IMR-90 (cell line): ENCODE data around the gene CDK5. TPM values are rescaled to one million over a fixed set of nuclear protein-coding genes. Genes with fewer than 3 reads are reported as not detected.

Experiments
- ATAC-seq: fragments of 200-7000 bp; cut with Tn5 transposase; 2 replicates; pipeline ENCODE4 v1.9.1; 2020; ENCODE audit warnings: low read depth, mild to moderate bottlenecking, moderate library complexity
- BruUV-seq: library from RNA; stranded (reverse); fragments of 400-500 nt; replicated peaks from 2 replicates; lab custom pipeline; 2021; lab: Mats Ljungman, UMichigan
- CTCF ChIA-PET: fragments of 300-600 bp; formaldehyde crosslinking; extraction: SDS; loops from one replicate; lab custom pipeline; 2021; ENCODE audit warnings: antibody characterized with exemption; lab: Yijun Ruan, JAX
- POLR2A ChIA-PET: fragments of 300-600 bp; sonication (Branson Sonifier 250); formaldehyde crosslinking; loops from one replicate; lab custom pipeline; 2022; ENCODE audit warnings: antibody characterized with exemption; ENCODE audit not compliant: unreplicated experiment; lab: Charles Lee
- DNase-seq: peaks from one replicate; pipeline ENCODE4 v3.0.0; 2013
- H2AFZ ChIP-seq: replicated peaks from 2 replicates; pipeline ENCODE3; 2013; ENCODE audit warnings: low read length, mild to moderate bottlenecking; ENCODE audit not compliant: poor library complexity
- H2AK5ac ChIP-seq: 2 replicates; pipeline ENCODE4 v1.6.1; 2013; ENCODE audit warnings: low read depth, low read length, inconsistent platforms
- H2AK9ac ChIP-seq: replicated peaks from 2 replicates; pipeline ENCODE3; 2013; ENCODE audit warnings: mild to moderate bottlenecking, low read depth, low read length, moderate library complexity; ENCODE audit not compliant: poor library complexity
- H2BK120ac ChIP-seq: 2 replicates; pipeline ENCODE4 v1.6.1; 2013; ENCODE audit warnings: low read depth, low read length, inconsistent platforms
- H2BK15ac ChIP-seq: 3 replicates; pipeline ENCODE4 v1.6.1; 2013; ENCODE audit warnings: low read depth, low read length, inconsistent platforms
- H2BK20ac ChIP-seq: 2 replicates; pipeline ENCODE4 v1.6.1; 2013; ENCODE audit warnings: low read depth, mild to moderate bottlenecking, inconsistent platforms, low read length, moderate library complexity
- H2BK5ac ChIP-seq: 2 replicates; pipeline ENCODE4 v1.6.1; 2013; ENCODE audit warnings: mild to moderate bottlenecking, low read depth, low read length, inconsistent platforms; ENCODE audit not compliant: poor library complexity, severe bottlenecking
- H3K14ac ChIP-seq: replicated peaks from 2 replicates; pipeline ENCODE4 v1.6.1; 2013; ENCODE audit warnings: low read depth, low read length, inconsistent platforms
- H3K18ac ChIP-seq: 2 replicates; pipeline ENCODE4 v1.6.1; 2013; ENCODE audit warnings: low read depth, low read length, control low read depth
- H3K23ac ChIP-seq: 2 replicates; pipeline ENCODE4 v1.6.1; 2013; ENCODE audit warnings: low read depth, low read length, inconsistent platforms
- H3K27ac ChIP-seq: 2 replicates; pipeline ENCODE4 v1.5.1; 2013; ENCODE audit warnings: mild to moderate bottlenecking, control low read depth, low read length; ENCODE audit not compliant: insufficient read depth
- H3K27me3 ChIP-seq: 2 replicates; pipeline ENCODE4 v1.6.1; 2013; ENCODE audit warnings: low read length; ENCODE audit not compliant: control insufficient read depth, insufficient read depth
- H3K36me3 ChIP-seq: 2 replicates; pipeline ENCODE4 v1.6.1; 2013; ENCODE audit warnings: low read length, mixed read lengths; ENCODE audit not compliant: control insufficient read depth, insufficient read depth
- H3K4ac ChIP-seq: 2 replicates; pipeline ENCODE4 v1.6.1; 2013; ENCODE audit warnings: low read depth, low read length, inconsistent platforms
- H3K4me1 ChIP-seq: 2 replicates; pipeline ENCODE4 v1.6.1; 2013; ENCODE audit warnings: low read length, mixed read lengths; ENCODE audit not compliant: control insufficient read depth, insufficient read depth
- H3K4me2 ChIP-seq: 2 replicates; pipeline ENCODE4 v1.6.1; 2013; ENCODE audit warnings: low read depth, mild to moderate bottlenecking, control low read depth, low read length, moderate library complexity
- H3K4me3 ChIP-seq: 2 replicates; pipeline ENCODE4 v1.5.1; 2013; ENCODE audit warnings: low read depth, mild to moderate bottlenecking, control low read depth, low read length, moderate library complexity; ENCODE audit not compliant: insufficient read depth
- H3K56ac ChIP-seq: 2 replicates; pipeline ENCODE4 v1.6.1; 2013; ENCODE audit warnings: low read length, inconsistent platforms; ENCODE audit not compliant: insufficient read depth; ENCODE audit errors: extremely low read depth
- H3K79me1 ChIP-seq, 2 experiments: 2 replicates each; pipeline ENCODE4 v1.6.1; 2013; ENCODE audit warnings: low read length in 2 of 2, inconsistent platforms in 1 of 2, low read depth in 1 of 2
- H3K9ac ChIP-seq: 2 replicates; pipeline ENCODE4 v1.6.1; 2013; ENCODE audit warnings: low read depth, low read length, control low read depth
- H3K9me1 ChIP-seq: 2 replicates; pipeline ENCODE4 v1.6.1; 2013; ENCODE audit warnings: low read length, inconsistent platforms; ENCODE audit not compliant: insufficient read depth
- H3K9me3 ChIP-seq: 2 replicates; pipeline ENCODE4 v1.6.1; 2013; ENCODE audit warnings: low read length; ENCODE audit not compliant: control insufficient read depth, insufficient read depth
- H4K20me1 ChIP-seq: 2 replicates; pipeline ENCODE4 v1.6.1; 2013; ENCODE audit warnings: low read length, inconsistent platforms; ENCODE audit not compliant: insufficient read depth
- H4K5ac ChIP-seq: 2 replicates; pipeline ENCODE4 v1.6.1; 2013; ENCODE audit warnings: mild to moderate bottlenecking, low read depth, low read length, control low read depth
- H4K8ac ChIP-seq, 2 experiments: 2 replicates each; pipeline ENCODE4 v1.6.1; 2013; ENCODE audit warnings: low read depth in 2 of 2, low read length in 2 of 2, control low read depth in 1 of 2, inconsistent platforms in 1 of 2
- H4K91ac ChIP-seq: 2 replicates; pipeline ENCODE4 v1.6.1; 2013; ENCODE audit warnings: low read depth, low read length, inconsistent platforms; ENCODE audit not compliant: insufficient read depth
- BHLHE40 ChIP-seq: fragments of 150-350 bp; IDR thresholded peaks from 2 replicates; pipeline ENCODE4 v1.6.1; 2016; ENCODE audit warnings: mild to moderate bottlenecking, low read depth, low read length
- MAZ ChIP-seq: IDR thresholded peaks from 2 replicates; pipeline ENCODE4 v1.6.1; 2012; ENCODE audit warnings: low read depth, mild to moderate bottlenecking, low read length, improper control_type of control experiment, moderate library complexity, borderline replicate concordance
- NFE2L2 ChIP-seq: fragments of 150-350 bp; IDR thresholded peaks from 2 replicates; pipeline ENCODE4 v1.6.1; 2016; ENCODE audit warnings: low read depth, mild to moderate bottlenecking, low read length
- POLR2A ChIP-seq: IDR thresholded peaks from 2 replicates; pipeline ENCODE4 v1.6.1; 2012; ENCODE audit warnings: mild to moderate bottlenecking, low read depth, low read length
- RAD21 ChIP-seq: IDR thresholded peaks from 2 replicates; pipeline ENCODE4 v1.6.1; 2012; ENCODE audit warnings: low read length, improper control_type of control experiment
- WGBS, 2 experiments: methylation state at CpG; one replicate each; pipeline versions ENCODE4 v1.1.5 to v1.1.7; 2013; ENCODE audit warnings: missing lambda C conversion rate in 2 of 2; ENCODE audit not compliant: insufficient read length in 1 of 2; ENCODE audit errors: extremely low coverage in 2 of 2; 5-methylcytosine and 5-hydroxymethylcytosine counted together
- dilution Hi-C: fragments of 300-500 bp; cut with HindIII; formaldehyde crosslinking; loops from one replicate; pipeline ENCODE4 v1.14.3; 2018; ENCODE audit warnings: low sequenced_read_pairs; ENCODE audit not compliant: unreplicated experiment
- in situ Hi-C: fragments of 300-500 bp; cut with MboI; formaldehyde crosslinking; loops from 3 replicates; pipeline ENCODE4 v1.14.3; 2019; ENCODE audit warnings: low sequenced_read_pairs, inconsistent platforms, mixed read lengths
- intact Hi-C: fragments of 100-400 bp; cut with micrococcal nuclease; formaldehyde crosslinking; loops from 2 replicates; pipeline ENCODE4 v1.10.0; 2022
- polyA plus RNA-seq, 3 experiments: library from polyadenylated mRNA; depleted of rRNA; stranded (reverse); fragments of >200 nt; gene quantifications; 2 replicates each; pipeline ENCODE4 v1.2.3, GENCODE V29; 2012; ENCODE audit warnings: low replicate concordance in 1 of 3
- total RNA-seq: library from RNA; depleted of rRNA; stranded (reverse); fragments of >200 nt; gene quantifications from 2 replicates; pipeline ENCODE4 v1.2.3, GENCODE V29; 2012

CDK5 gene
- total and polyA plus RNA-seq, 2 of the 4 experiments (the other 2 are of a cell fraction) = 22.4 to 34.8 TPM

GRCh38 chr7:151080522-151081169, 22.9 kb upstream of the CDK5 start, which contains the start of gene FASTK:
TSS of gene FASTK (minus strand) at chr7:151080809. CDS start at chr7:151080766, 43 bp downstream.
- 0% methylated on average over 31 of the region's 66 CpGs; no CpG with 5 or more reads in 1 of the 2 experiments for WGBS, 2 experiments
- DNase-seq = peak; percentile 88
- Histone ChIP-seq H3K4me3 (peak within 1 kb of the TSS; percentile 95), H3K4me2 (peak within 1 kb of the TSS; percentile 91), H3K27me3 (no peaks in the 10 kb centered on the region), H3K79me1 (peaks cover 16 to 59% of the 10 kb centered on the region in 2 experiments; a peak in 3 of 4 replicates), H2BK5ac (peak within 1 kb of the TSS; percentile 67), H3K4ac (peak within 1 kb of the TSS; percentile 95), H2AFZ (peak within 1 kb of the TSS; percentile 91), H2BK20ac (no peak within 1 kb of the TSS), H3K36me3 (peaks cover 23% of the 10 kb centered on the region), H3K9me1 (peaks cover 6% of the 10 kb centered on the region; the same call in 1 of the 2 replicates), H3K27ac (peak within 1 kb of the TSS; percentile 84), H3K23ac (peak within 1 kb of the TSS; percentile 70; the same call in 1 of the 2 replicates), H4K20me1 (peaks cover 16% of the 10 kb centered on the region; the same call in 1 of the 2 replicates), H3K14ac (peak within 1 kb of the TSS; percentile 95), H4K91ac (peak within 1 kb of the TSS; percentile 92), H3K4me1 (peaks cover 25% of the 10 kb centered on the region), H2AK9ac (peak within 1 kb of the TSS; percentile 98), H2BK120ac (peak within 1 kb of the TSS; percentile 46; the same call in 1 of the 2 replicates), H2AK5ac (peak within 1 kb of the TSS; percentile 98), H3K56ac (peak within 1 kb of the TSS; percentile 70), H3K18ac (peak within 1 kb of the TSS; percentile 42; the same call in 1 of the 2 replicates), H2BK15ac (0 out of 3 replicates have a peak within 1 kb of the TSS, but pooled peaks have one; percentile 61), H3K9me3 (no peaks in the 10 kb centered on the region), H4K8ac (peak within 1 kb of the TSS; percentile 89 to 91), H3K9ac (peak within 1 kb of the TSS; percentile 93), H4K5ac (peak within 1 kb of the TSS; percentile 36)
- peak; percentile 78 for ATAC-seq
- dilution Hi-C loops (no loop called here), intact Hi-C loops (loop anchor here (2.0 kb wide), 1 partner anchor 22 kb away; the partner anchor contains the start of gene SLC4A2), in situ Hi-C loops (no loop called here)
- BruUV-seq = no TSS peak
- no peak for TF ChIP-seq BHLHE40
- TF ChIP-seq MAZ = peak; percentile 100
- peak; percentile 79 for TF ChIP-seq POLR2A
- no peak for TF ChIP-seq RAD21
- no peak for TF ChIP-seq NFE2L2
- ChIA-PET POLR2A (interaction anchor here (1.0 kb wide), 1 partner anchor 13 kb away, joined by 7 read pairs; no protein-coding TSS in a partner anchor), CTCF (interaction anchor here (0.6 kb wide), 1 partner anchor 149 kb away, joined by 3 read pairs; no protein-coding TSS in a partner anchor)
